CMK (cell line): Measurements from ENCODE around the gene KCNJ8.

Source experiments
- DNase-seq: peaks from one replicate; pipeline ENCODE4 v3.0.0-alpha.2; 2010; ENCODE audit warnings: low read depth

The KCNJ8 gene

DNA sequence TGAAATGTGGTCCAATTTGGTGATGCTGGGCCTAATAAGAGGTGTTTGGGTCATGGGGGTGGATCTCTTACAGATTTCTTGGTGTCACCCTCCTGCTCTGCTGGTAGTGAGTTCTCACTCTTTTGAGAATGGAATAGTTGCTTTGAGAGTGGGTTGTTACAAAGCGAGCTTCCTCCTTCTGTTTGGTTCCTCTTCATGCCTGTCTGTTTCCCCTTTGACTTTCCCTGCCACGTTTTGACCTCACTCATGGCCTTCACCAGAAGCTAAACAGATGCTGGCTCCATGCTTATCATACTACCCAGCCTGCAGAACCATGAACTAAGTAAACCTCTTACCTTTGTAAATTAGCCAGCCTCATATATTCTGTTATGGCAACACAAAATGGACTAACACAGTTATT lies 59.1 kb downstream of the KCNJ8 start:
- DNase-seq = peak; percentile 32
